SU-DHL-6 (cell line): Measurements from ENCODE around the gene TRIP13.
"Not testable (repeated sequence)": the region's sequence is repeated elsewhere in the genome, so short reads cannot be mapped to it uniquely, and the experiment has no call there.

Source experiments
- H2AFZ ChIP-seq: fragments of 200-600 bp; sonication (generic); 2 replicates; pipeline ENCODE4 v1.6.1; 2014; ENCODE audit warnings: low read depth, mild to moderate bottlenecking, moderate library complexity, mixed read lengths, antibody characterized with exemption, low read length; ENCODE audit not compliant: severe bottlenecking
- H3F3A ChIP-seq: fragments of 200-600 bp; shearing (Covaris generic); 2 replicates; pipeline ENCODE4 v1.6.0; 2016; ENCODE audit warnings: antibody characterized with exemption, mild to moderate bottlenecking; ENCODE audit not compliant: insufficient read depth
- H3K27ac ChIP-seq: fragments of 200-600 bp; sonication (generic); 2 replicates; pipeline ENCODE4 v1.5.1; 2016; ENCODE audit warnings: low read depth, mild to moderate bottlenecking, low read length, moderate library complexity, mixed read lengths
- H3K27me3 ChIP-seq: fragments of 200-600 bp; sonication (generic), shearing (Covaris generic); 2 replicates; pipeline ENCODE4 v1.6.0; 2014; ENCODE audit warnings: mild to moderate bottlenecking, low read length
- H3K36me3 ChIP-seq: fragments of 200-600 bp; sonication (generic); 2 replicates; pipeline ENCODE4 v1.6.1; 2014; ENCODE audit warnings: mild to moderate bottlenecking, low read length, mixed read lengths
- H3K4me2 ChIP-seq: fragments of 300-600, 200-600 bp; shearing (Covaris generic), sonication (generic); 2 replicates; pipeline ENCODE4 v1.6.0; 2014; ENCODE audit warnings: low read length, low read depth, mild to moderate bottlenecking; ENCODE audit not compliant: poor library complexity, severe bottlenecking
- H3K4me3 ChIP-seq: fragments of 200-600 bp; sonication (generic); 2 replicates; pipeline ENCODE4 v1.5.1; 2014; ENCODE audit warnings: antibody characterized with exemption, low read length, mild to moderate bottlenecking, mixed read lengths; ENCODE audit not compliant: insufficient read depth, poor library complexity, severe bottlenecking
- H3K79me2 ChIP-seq: fragments of 200-600 bp; sonication (generic); 2 replicates; pipeline ENCODE4 v1.6.1; 2014; ENCODE audit warnings: mild to moderate bottlenecking, low read length, moderate library complexity; ENCODE audit not compliant: insufficient read depth
- H3K9ac ChIP-seq: fragments of 200-600 bp; sonication (generic); 2 replicates; pipeline ENCODE4 v1.7.0; 2014; ENCODE audit warnings: mild to moderate bottlenecking, low read length
- H3K9me2 ChIP-seq: fragments of 200-600 bp; sonication (generic); replicated peaks from 2 replicates; pipeline ENCODE4 v1.6.1; 2014; ENCODE audit warnings: low read length; ENCODE audit not compliant: insufficient read depth
- H3K9me3 ChIP-seq: fragments of 200-600 bp; sonication (generic); 2 replicates; pipeline ENCODE4 v1.6.1; 2014; ENCODE audit warnings: low read length, mixed read lengths; ENCODE audit not compliant: insufficient read depth
- H4K20me1 ChIP-seq: fragments of 200-600 bp; sonication (generic); 2 replicates; pipeline ENCODE4 v1.6.1; 2014; ENCODE audit warnings: low read depth, mild to moderate bottlenecking, antibody characterized with exemption, low read length, moderate library complexity, mixed read lengths
- EZH2phosphoT487 ChIP-seq: fragments of 200-600 bp; sonication (generic), shearing (Covaris generic); conservative IDR thresholded peaks from 2 replicates; pipeline ENCODE4 v1.6.1; 2018; ENCODE audit warnings: mild to moderate bottlenecking, antibody characterized with exemption, low read length, moderate library complexity, mixed read lengths
- TF ChIP-seq, protein P1 (sequence below): fragments of 200-600 bp; sonication (generic); IDR thresholded peaks from one replicate; pipeline ENCODE4 v1.5.1; 2017; ENCODE audit warnings: antibody characterized with exemption, mild to moderate bottlenecking, low read length, moderate library complexity; ENCODE audit not compliant: insufficient read depth, poor library complexity, severe bottlenecking

The TRIP13 gene

DNA sequence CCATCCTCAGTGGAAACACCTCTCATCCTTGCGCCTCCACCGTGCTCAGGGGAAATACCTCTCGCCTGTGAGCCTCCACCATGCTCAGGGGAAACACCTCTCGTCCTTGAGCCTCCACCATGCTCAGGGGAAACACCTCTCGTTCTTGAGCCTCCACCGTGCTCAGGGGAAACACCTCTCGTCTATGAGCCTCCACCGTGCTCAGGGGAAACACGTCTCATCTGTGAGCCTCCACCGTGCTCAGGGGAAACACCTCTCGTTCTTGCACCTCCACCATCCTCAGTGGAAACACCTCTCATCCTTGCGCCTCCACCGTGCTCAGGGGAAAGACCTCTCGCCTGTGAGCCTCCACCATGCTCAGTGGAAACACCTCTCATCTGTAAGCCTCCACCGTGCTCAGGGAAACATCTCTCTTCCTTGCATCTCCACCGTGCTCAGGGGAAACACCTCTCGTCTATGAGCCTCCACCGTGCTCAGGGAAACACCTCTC is 46.0 kb upstream of the TRIP13 start:
- H3K9me3 ChIP-seq, H3K9me2 ChIP-seq: not testable (repeated sequence)

DNA sequence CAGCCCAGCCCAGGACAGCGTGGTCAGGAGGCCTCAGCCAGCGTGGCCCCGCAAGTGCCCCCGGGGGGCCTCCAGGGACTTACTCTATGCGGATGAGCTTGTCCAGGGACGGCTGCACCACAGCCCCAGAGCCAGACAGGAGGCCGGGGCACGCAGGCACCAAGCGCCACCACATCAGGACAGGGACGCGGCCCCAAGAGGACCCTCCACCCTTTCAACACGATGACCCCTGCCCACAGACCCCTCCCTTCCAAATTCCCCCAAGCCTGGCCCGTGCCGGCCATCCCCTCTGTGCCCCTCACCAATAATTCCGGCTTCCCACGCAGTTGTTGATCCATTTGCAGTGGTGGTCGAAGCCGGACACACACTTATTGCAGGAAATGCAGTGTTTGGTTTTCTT is 45.5 kb upstream of the TRIP13 start:
- H4K20me1 ChIP-seq, H3K36me3 ChIP-seq, H3K27me3 ChIP-seq, H3K4me2 ChIP-seq, H3K9me3 ChIP-seq, H3K4me3 ChIP-seq, H3F3A ChIP-seq, H3K27ac ChIP-seq, H3K9ac ChIP-seq, H3K79me2 ChIP-seq, H3K9me2 ChIP-seq, H2AFZ ChIP-seq: not testable (repeated sequence)

More for the DNA sequence above, 46.0 kb upstream of the TRIP13 start:
- not testable (repeated sequence) for H3K27me3 ChIP-seq, H3K4me3 ChIP-seq, H3K27ac ChIP-seq, H3K79me2 ChIP-seq, H3K9ac ChIP-seq, H3K36me3 ChIP-seq, H2AFZ ChIP-seq, H3K4me2 ChIP-seq, H4K20me1 ChIP-seq, H3F3A ChIP-seq

DNA sequence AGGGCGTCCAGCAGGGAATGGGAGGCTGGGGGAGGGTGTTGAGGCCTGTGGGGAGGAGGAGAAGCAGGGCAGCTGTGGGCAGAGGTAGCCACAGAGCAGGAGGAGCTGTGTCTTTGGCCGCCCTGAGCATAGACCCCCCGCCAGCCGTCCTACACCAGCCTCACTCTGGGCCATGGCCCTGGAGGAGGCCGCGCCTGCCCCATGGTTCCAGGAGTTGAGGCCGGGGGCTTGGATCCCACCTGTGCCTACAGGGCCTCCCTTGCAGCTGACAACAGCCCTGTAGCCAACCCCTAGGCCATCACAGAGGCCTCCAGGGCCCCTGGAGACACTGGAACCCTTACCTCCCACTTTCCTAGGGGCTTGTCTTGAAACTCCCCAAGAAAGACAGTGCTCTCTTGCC is 44.9 kb upstream of the TRIP13 start:
- H3K79me2 ChIP-seq, H3F3A ChIP-seq, H2AFZ ChIP-seq, H3K4me3 ChIP-seq, H3K9ac ChIP-seq, H3K4me2 ChIP-seq, H3K27ac ChIP-seq, H3K36me3 ChIP-seq, H4K20me1 ChIP-seq, H3K27me3 ChIP-seq, H3K9me3 ChIP-seq, H3K9me2 ChIP-seq: not testable (repeated sequence)

DNA sequence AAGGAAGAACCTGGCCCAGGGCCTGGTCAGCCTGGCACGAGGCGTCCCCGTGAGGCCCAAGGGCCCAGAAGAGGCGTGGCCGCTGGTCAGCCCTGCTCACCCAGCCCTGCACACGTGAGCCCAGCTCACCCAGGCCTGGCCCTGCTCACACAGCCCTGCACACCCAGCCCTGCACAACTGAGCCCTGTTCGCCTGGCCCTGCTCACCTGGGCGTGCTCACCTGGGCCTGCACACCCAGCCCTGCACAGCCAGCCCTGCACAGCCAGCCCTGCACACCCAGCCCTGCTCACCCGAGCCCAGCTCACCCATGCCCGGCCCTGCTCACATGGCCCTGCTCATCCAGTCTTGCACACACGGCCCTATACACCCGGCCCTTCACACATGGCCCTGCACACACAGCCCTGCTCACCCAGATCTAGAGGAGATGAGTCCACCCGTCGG is 44.0 kb upstream of the TRIP13 start:
- Histone ChIP-seq H3K27ac (no peak overlapping the region), H3K79me2 (no peaks in the 10 kb centered on the region), H3K4me2 (no peak overlapping the region), H2AFZ (no peak overlapping the region), H3K9me3 (no peaks in the 10 kb centered on the region), H3K36me3 (no peaks in the 10 kb centered on the region), H3K9me2 (no peaks in the 10 kb centered on the region), H4K20me1 (no peaks in the 10 kb centered on the region), H3K27me3 (no peaks in the 10 kb centered on the region), H3K4me3 (no peak overlapping the region), H3F3A (no peaks in the 10 kb centered on the region), H3K9ac (no peak overlapping the region)
- TF ChIP-seq EZH2phosphoT487: no peak
- TF ChIP-seq, protein P1, sequence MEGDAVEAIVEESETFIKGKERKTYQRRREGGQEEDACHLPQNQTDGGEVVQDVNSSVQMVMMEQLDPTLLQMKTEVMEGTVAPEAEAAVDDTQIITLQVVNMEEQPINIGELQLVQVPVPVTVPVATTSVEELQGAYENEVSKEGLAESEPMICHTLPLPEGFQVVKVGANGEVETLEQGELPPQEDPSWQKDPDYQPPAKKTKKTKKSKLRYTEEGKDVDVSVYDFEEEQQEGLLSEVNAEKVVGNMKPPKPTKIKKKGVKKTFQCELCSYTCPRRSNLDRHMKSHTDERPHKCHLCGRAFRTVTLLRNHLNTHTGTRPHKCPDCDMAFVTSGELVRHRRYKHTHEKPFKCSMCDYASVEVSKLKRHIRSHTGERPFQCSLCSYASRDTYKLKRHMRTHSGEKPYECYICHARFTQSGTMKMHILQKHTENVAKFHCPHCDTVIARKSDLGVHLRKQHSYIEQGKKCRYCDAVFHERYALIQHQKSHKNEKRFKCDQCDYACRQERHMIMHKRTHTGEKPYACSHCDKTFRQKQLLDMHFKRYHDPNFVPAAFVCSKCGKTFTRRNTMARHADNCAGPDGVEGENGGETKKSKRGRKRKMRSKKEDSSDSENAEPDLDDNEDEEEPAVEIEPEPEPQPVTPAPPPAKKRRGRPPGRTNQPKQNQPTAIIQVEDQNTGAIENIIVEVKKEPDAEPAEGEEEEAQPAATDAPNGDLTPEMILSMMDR: no peak

DNA sequence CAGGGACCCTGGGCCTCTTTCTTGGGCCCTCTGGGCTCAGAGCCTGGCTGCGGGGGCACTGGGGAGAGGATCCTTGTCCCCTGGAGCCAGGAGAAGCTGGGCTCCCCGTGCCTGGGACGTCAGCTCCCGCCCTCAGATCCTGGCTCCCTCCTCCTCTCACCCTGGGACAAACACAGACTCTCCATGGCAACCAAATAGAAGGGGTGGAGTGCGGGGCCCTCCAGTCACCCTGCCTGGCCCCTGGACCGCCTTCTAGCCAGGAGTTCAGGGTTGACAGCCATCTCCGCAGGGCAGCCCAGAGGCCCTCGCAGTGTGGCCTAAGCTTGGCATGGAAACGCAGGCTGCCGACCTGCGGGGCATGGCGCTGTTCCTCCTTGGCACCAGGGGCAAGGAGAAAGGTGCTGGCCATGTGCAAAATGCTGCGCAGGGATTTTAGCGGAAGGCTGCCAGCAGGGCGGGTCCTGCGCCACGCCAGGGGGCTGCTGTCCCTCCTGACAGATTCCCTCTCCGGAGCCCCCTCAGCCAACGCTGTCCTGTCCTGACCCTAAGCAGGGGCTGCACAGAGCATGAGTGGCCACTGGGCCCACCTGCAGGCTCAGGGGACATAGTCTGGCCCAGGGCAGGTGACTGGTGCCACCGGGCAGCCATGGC is 42.9 kb upstream of the TRIP13 start:
- Histone ChIP-seq H3K79me2 (no peaks in the 10 kb centered on the region), H4K20me1 (no peaks in the 10 kb centered on the region), H3K9me3 (no peaks in the 10 kb centered on the region), H3K4me2 (no peak overlapping the region), H3K9me2 (no peaks in the 10 kb centered on the region), H3K9ac (no peak overlapping the region), H3K27ac (no peak overlapping the region), H3F3A (no peaks in the 10 kb centered on the region), H2AFZ (no peak overlapping the region), H3K36me3 (no peaks in the 10 kb centered on the region), H3K27me3 (no peaks in the 10 kb centered on the region), H3K4me3 (no peak overlapping the region)
- TF ChIP-seq, protein P1: no peak
- TF ChIP-seq EZH2phosphoT487: no peak
